GM18868 (cell line): ENCODE results near the gene CPOX.
A peak's percentile ranks its signal among the peaks of the same experiment; 100 is the strongest.
"Not testable (repeated sequence)": the region's sequence is repeated elsewhere in the genome, so short reads cannot be mapped to it uniquely, and the experiment has no call there.

Experiments used
- ATAC-seq: cut with Tn5 transposase; IDR thresholded peaks from one replicate; pipeline ENCODE4 v1.9.1; 2021; ENCODE audit warnings: mild to moderate bottlenecking, moderate library complexity; ENCODE audit not compliant: unreplicated experiment

The CPOX gene

DNA sequence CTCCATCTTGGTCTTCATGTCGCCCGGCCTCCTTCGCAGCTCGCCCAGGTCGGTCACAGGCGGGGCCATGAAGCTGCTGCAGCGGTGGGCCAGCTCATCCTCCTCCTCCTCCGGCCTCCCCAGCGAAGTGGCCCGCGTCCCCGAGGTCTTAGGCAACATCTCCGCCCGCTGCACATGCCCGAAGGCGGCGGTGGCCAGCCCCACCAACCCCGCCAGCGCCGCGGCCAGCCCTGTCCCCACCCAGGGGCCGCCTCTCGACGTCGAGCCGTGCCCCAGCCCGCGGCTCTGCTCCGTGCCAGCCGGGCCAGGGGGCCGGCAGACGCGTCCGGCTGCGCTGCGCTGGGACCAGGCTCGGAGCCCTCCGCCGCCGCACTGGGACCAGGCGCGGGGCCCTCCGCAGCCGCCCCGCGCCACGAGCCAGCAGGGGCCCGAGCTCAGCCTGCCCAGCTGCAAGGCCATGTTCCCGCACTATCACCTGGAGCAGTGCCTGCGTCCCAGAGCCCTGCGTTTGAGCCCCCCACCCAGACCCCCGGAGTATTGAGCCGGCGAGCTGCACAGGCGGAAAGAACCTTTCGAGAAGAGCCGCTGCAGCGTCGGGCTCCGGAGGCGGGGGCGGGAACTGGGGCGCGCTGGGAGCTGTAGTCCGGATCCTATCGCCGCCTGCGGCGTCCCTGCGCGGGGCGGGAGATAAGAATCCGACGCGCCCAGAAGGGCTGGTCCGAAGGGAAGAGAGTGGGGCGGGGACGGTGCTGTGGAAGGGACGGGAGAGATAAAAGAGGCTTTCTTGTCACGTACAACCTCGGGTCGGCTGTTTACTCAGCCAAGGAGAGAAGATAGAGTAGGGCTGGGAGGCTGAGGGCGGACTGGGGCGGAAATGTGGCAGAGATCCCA, at the start of gene CPOX:
CPOX (minus strand) TSS at position 566 of the 891 bp plus-strand sequence; CDS start at position 459, 107 bp downstream.
- ATAC-seq, result peak; percentile 96

DNA sequence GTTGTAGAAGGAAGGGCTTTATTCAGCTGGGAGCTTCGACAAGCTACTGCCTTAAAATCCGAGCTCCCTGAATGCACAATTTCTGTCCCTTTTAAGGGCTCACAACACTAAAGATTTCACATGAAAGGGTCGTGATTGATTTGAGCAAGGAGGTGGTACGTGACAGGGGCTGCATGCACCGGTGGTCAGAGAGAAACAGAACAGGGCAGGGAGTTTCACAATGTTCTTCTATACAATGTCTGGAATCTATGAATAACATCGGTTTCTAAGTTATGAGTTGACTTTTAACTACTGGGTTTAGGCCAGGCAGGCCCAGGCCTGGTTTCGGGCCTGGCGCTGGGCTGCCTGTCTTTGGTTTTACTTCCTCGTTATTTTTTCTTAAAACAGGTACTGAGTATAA, 49.4 kb upstream of the CPOX start:
- not testable (repeated sequence) for ATAC-seq

DNA sequence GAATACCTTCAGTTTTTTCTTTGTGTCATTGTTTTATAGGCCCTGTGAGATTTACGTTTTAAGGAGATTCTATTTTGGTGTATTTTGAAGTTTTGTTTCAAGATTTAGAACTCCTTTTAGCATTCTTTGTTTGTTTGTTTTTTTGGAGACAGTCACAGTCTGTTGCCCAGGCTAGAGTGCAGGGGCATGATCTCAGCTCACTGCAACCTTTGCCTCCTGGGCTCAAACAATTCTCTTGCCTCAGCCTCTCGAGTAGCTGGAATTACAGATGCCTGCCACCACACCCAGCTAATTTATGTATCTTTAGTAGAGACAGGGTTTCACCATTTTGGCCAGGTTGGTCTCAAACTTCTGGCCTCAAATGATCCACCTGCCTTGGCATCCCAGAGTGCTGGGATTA, 48.3 kb upstream of the CPOX start:
- ATAC-seq, result not testable (repeated sequence)

DNA sequence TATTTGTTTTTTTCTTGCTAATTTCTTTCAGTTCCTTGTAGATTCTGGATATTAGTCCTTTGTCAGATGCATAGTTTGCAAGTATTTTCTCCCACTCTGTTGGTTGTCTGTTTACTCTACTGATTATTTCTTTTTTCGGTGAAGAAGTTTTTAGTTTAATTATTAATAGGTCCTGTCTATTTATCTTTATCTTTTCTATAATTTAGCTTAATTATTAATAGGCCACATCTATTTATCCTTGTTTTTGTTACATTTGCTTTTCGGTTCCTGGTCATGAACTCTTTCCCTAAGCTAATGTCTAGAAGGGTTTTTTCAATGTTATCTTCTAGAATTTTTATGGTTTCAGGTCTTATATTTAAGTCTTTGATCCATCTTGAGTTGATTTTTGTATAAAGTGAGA, 45.1 kb upstream of the CPOX start:
- not testable (repeated sequence) for ATAC-seq

DNA sequence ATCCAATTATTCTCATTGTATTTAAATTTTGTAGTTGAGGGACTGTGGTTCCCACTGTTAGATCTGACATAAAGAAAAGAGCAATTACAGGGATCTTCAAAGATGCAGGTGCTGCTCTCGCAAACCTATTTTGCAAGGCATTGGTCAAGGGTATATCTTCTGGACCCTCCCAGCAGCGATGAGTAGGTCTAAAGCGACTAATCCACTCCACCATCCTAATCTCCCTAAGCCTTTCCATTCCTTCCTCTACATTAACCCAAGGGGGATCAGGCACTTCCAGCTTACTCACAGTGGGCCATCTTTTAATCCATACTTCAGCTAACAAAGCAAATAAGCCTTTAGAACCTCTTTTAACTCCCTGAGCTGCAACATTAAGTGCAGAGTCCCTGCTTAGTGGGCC, 37.0 kb upstream of the CPOX start:
- no peak for ATAC-seq

DNA sequence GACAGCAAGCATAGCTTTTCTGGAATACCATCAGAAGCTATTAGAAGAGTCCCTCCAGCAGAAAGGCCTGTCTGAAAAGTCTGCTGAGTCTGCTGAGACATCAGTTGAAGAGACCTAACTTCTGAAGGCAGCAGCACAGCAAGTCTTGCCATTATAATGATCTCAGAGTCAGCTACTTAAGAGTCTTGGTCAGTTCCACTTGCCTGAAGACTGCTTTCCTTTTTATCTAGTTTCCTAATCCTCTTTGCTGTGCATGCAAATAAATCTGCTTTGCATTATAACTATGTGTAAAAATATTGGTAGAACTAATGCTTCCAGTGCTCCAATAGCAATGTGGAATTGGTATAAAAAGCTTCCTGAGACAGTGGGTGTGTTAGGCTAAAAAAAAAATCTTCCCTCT, 34.9 kb upstream of the CPOX start:
- ATAC-seq, result no peak

DNA sequence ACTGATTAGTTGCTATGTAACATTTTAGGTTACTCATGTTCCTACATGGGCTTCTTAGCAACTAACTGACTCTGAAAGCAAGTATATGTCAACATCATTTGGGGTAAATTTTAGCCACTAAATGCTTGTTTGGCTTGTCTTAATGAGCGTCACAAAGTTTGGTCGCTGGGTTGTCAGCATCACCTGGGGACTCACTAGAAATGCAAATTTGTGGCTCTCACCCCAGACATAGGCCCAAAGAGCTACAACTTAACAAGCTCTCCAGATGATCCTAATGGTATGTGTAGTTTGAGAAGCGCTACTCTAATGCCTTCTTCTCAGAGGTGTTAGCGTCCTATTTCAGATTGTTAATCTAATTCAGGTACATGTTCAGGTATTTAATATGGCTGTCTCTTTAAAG, 32.7 kb upstream of the CPOX start:
- ATAC-seq, result no peak

DNA sequence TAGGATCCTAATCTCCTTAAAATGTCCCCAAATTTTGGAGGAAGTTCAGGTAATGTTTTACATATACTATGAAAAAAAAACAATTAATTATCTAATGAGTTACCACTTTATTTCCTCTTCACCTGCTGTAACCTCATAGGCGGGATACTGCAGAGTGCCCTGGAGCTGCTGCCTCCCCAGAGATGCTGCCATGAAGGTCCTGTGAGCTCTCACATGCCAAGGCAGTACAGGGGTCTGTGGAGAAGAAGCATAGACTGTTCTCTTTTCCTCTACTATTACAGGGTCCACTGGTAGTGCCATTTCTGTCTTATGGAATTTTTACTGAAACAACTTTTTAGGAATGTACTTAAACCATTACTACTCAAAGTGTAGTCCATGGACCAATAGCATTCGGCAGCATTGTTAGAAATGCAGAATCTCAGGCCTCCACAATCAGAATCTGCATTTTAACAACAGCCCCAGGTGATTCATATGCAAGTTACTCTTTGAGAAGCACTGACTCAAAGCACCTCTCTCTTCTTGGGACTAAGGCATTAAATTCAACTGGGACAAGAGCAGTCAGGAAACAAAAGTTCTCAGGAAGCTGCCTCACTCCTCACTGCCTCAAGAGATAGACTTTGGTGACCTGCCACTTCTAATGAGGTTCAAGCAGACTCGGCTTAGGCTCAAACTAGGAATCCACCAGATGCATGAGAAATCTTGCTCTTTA, 30.3 kb upstream of the CPOX start:
- no peak for ATAC-seq

DNA sequence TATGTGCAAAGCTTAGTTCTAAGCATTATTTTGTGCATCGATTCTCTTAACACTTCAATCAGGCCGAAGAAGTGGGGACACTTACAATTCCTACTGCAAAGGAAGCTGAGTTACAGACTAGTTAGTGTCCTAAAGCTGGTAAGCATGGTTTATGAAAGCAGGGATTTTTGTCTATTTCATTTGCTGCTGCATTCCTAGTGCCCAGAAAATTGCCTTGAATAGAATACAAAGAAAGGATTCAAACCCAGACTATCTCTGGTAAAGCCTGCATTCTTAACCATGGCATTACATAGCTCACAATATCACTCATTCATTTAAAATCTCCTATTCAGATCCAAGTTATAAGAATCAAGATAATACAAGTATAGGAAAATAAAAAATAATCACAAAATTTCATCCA, 24.4 kb upstream of the CPOX start:
- ATAC-seq, result no peak

DNA sequence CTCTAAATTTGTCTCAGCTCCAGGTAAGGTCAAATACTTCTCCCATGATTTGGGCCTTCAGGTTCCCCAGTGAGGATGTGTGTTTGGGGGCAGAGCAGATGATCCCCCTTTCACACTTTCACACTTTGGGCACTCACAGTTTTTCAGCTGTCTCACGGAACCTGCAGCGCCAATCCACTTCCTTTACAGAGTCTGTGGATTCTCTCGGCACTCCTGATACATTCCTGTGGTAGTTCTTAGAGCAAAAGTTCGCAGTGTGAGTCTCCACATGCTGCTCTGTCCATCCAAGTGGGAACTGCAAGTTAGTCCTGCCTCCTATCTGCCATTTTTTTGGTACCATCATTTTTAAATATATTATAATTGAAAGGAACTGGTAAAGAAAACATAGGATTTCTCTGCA, 20.2 kb upstream of the CPOX start:
- no peak for ATAC-seq

DNA sequence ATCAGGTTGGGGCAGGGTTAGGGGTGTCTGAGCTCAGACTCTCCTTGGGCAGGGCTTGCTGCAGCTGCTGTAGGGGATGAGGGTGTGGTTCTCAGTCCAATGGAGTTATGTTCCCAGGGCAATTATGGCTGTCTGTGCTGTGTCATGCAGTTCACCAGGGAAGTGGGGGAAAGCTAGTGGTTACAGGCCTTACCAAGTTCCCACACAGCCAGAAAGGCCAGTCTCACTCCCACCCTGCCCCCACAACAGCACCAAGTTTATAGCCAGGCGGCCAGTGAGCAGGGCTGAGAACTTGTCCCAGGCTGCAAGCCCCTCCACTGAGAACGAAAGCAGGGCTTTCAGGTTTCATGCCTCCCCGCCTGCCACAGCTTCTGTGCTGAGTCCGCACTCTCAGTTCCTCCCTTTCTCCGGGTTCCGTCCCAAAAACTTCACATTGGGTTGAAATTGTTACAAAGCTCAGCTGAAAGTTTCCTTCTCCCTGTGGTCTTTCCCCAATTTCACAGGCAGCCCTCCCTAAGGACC, 19.6 kb upstream of the CPOX start:
- peak; percentile 89 for ATAC-seq

DNA sequence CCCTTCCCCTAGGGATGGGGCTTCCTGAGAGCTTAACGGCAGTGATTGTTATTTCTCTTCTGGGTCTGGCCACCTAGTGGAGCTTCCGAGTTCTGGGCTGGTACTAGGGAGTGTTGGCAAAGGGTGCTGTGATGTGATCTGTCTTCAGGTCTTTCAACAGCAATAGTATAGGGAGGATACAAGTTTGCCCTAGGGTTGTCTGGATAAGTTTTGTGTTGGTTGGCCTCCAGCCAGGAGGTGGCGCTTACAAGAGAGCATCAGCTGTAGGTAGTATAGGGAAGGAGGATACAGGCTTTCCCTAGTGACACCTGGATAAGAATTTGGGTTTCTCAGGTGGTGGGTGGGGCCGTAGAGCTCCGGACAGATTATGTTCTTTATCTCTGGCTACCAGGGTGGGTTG, 19.2 kb upstream of the CPOX start:
- ATAC-seq, result peak; percentile 47

DNA sequence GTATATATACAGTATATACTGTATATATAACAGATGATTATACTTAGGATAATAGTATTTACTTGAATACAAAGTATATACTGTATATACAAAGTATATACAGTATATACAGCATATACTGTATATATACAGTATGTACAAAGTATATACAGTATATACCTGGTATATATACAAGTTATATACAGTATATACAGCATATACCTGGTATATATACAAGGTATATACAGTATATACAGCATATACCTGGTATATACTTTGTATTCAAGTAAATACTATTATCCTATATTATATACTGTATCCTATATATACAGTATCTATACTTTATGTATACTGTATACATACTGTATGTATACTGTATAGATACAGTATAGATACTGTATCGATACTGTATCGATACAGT, 14.6 kb upstream of the CPOX start:
- ATAC-seq, result no peak

DNA sequence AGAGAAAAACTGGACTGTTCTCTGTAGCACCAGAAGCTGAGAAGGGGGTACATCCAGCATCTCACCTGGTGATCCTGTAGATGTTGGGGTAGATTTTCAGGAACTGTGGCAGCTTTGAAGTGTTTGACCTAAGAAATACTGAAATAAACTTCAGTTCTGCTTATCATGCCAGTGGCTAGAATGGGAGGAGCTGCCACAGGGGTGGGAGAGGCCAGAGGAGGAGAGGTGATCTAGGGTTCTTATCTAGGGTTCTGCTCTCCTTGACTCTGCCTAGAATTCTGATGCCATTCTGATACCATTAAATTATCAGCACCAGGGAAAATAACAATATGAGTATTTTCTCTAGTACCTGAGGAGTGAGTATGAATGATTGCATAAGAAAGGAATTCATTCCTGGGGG, 10.2 kb upstream of the CPOX start:
- ATAC-seq, result no peak

DNA sequence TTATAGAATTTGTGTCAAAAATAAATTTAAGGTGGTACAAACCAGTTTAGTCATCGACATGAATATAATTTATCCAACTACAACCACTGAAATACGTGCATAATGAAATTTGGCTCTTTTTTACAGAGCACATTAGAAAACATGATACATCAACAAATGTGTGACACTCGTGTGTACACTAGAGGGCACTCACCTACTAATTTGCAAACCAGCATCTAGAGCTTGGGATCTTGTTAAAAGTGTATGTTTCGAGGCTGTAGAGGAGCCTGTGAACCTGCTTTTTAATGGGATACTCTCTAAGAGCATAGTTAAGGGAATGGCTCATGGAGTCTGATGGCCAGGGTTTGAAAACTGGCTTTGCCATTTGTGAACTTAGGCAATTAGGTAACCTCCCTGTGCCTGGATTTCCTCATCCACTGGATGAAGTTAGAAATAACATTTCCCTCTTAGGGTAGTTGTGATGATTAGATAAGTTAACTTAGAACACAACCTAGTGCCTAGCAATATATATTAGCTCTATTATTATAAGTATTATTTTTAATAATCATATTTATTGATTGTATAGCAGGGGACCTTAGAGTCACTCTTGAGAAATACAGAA, 8.8 kb upstream of the CPOX start:
- ATAC-seq, result peak; percentile 79

DNA sequence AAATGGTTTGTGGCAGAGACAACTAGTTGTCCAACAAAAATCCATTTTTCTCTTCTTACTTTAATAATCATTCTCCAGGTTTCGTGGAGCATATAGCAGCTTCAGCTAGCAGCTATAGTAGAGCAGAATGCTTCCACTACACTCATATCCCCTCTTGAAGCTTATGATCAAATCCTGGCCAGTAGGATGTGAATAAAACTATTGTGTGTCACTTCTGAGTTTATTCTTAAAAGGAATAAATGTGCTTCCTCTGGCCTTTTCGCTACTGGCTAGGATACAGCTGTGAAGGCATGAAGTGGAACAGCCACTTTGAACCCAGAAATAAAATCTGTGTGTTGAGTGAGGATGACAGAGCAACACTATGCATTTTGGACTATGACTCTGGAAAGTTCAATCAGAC, 7.8 kb upstream of the CPOX start:
- no peak for ATAC-seq

DNA sequence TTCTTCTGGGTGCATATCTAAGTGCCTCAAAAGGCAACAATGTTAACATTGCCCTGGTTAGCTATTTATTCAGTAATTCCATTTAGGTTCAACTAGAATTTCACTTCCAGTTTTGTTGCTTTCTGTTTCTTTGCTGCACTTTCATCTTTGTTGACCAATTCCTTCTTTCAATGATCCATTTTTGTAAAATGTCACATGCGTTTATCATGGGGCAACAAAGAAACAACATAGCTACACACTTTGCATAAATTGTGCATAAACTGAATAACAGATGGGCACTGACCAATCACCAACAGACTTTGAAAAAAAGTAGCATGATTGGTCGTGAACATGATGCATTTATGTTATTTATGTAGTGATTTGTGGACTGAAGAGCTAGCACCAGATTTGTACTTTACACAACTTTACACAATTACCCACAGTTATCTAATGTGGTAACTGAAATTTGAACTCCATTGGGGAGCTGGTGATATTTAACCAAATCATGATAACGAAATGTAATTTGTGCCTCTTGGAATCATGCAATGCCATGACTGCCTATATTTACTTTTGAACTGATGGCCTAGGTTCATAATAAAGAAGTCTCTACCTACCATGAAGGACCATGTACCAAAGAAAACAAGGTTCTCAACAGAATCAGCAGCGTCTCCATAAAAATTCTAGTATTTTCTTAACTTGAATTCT, 7.1 kb upstream of the CPOX start:
- ATAC-seq, result peak; percentile 54

DNA sequence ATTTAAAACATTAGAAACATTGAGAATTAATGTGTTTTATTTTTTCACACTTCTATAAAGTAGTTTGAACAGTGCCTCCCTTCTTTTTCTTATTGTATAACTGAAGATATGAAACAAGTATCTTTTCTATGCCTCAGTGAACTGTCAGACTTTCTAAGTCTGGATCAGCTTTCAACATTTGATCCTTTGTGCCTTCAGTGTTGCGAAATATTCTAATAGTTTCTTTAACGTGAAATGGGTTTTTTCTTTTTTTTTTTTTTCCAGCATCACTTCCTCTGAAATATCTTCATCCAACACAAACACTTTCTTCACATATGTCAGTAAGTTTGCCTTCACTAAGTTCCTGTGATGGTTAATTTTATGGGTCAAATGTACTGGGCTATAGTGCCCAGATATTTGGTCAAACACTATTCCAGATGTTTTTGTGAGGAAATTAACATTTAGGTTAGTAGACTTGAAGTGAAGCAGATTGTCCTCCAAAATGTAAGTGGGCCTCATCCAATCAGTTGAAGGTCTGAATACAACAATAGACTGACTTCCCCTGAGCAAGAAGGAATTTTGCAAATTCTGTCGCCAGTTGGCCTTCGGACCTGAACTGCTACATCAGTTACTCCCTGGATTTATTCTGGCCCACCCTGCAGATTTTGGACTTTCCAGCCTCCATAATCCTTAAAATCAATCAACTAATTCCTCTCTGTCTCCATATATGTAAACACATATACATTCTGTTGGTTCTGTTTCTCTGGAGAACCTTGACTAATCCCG, 6.4 kb upstream of the CPOX start:
- no peak for ATAC-seq

DNA sequence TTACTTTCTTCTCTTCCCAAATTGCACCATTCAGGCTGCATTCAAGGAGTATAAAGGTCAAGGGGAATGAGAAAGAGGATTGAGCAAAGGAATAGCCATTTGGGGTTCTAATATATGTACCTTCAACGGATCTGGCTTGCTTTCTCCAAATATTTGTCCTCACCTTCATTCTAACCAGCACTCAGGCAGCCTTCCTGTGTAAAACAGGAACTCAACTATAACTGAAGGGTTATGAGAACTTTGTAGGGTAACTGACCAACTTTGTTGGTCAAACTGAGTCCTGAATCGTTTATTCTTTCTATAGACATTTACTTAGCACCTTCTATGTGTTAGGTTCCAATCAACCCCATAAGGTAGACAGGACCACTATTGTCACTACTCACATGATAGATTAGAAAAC, 5.1 kb upstream of the CPOX start:
- no peak for ATAC-seq
